AG09319 (cell line): ENCODE measurements around the gene LGALS14.

ENCODE experiments used
- DNase-seq: peaks from one replicate; pipeline ENCODE4 v3.0.0-alpha.2; 2010; ENCODE audit warnings: low read depth; ENCODE audit errors: extremely low read depth
- CTCF ChIP-seq: IDR thresholded peaks from 2 replicates; pipeline ENCODE4 v1.5.1; 2011; ENCODE audit warnings: low read depth, mild to moderate bottlenecking, inconsistent platforms, low read length, moderate library complexity

The LGALS14 gene

GRCh38 chr19:39725995-39726394 lies 21.7 kb downstream of the LGALS14 start:
- no peak for TF ChIP-seq CTCF
- no peak for DNase-seq

- DNase-seq: no peak
- no peak for TF ChIP-seq CTCF
Measured at GRCh38 chr19:39727070-39727800, 23.0 kb downstream of the LGALS14 start.

- TF ChIP-seq CTCF: no peak
- no peak for DNase-seq
Measured at GRCh38 chr19:39728040-39728439, 23.8 kb downstream of the LGALS14 start.

GRCh38 chr19:39729594-39729993 lies 25.3 kb downstream of the LGALS14 start:
- no peak for DNase-seq
- TF ChIP-seq CTCF: no peak

- no peak for DNase-seq
- TF ChIP-seq CTCF: no peak
Measured at GRCh38 chr19:39731685-39732084, 27.4 kb downstream of the LGALS14 start.

GRCh38 chr19:39733841-39734240 lies 29.6 kb downstream of the LGALS14 start:
- no peak for TF ChIP-seq CTCF
- DNase-seq: no peak

- no peak for TF ChIP-seq CTCF
- no peak for DNase-seq
Measured at GRCh38 chr19:39735688-39736087, 31.4 kb downstream of the LGALS14 start.
